PC-3 (cell line): ENCODE results near the gene NEK4. TPM values are rescaled to one million over a fixed set of nuclear protein-coding genes. Genes with fewer than 3 reads are reported as not detected.

Experiments
- ATAC-seq: fragments of 200-7000 bp; cut with Tn5 transposase; 2 replicates; pipeline ENCODE4 v1.9.1; 2020; ENCODE audit warnings: mild to moderate bottlenecking, moderate library complexity
- BruUV-seq: library from RNA; stranded (reverse); fragments of 400-500 nt; replicated peaks from 2 replicates; lab custom pipeline; 2021; lab: Mats Ljungman, UMichigan
- CTCF ChIA-PET: fragments of 300-600 bp; sonication (Branson Sonifier 250); formaldehyde crosslinking; loops from one replicate; lab custom pipeline; 2022; ENCODE audit warnings: antibody characterized with exemption; lab: Charles Lee
- POLR2A ChIA-PET: fragments of 300-600 bp; sonication (Branson Sonifier 250); formaldehyde crosslinking; loops from one replicate; lab custom pipeline; 2022; ENCODE audit warnings: antibody characterized with exemption; ENCODE audit not compliant: unreplicated experiment; lab: Charles Lee
- DNase-seq: peaks from one replicate; pipeline ENCODE4 v3.0.0-alpha.2; 2015
- H2AFZ ChIP-seq: fragments of 300-600 bp; sonication (generic); 2 replicates; pipeline ENCODE4 v1.6.0; 2016; ENCODE audit warnings: antibody characterized with exemption, low read length
- H3F3A ChIP-seq: fragments of 300-600 bp; sonication (generic); one replicate; pipeline ENCODE4 v1.6.0; 2017; ENCODE audit warnings: antibody characterized with exemption, low read length, control low read depth, mild to moderate bottlenecking; ENCODE audit not compliant: unreplicated experiment
- H3K27ac ChIP-seq: fragments of 300-600 bp; sonication (generic); 2 replicates; pipeline ENCODE4 v1.5.1; 2016; ENCODE audit warnings: mild to moderate bottlenecking, low read length
- H3K27me3 ChIP-seq: fragments of 300-600 bp; sonication (generic); 2 replicates; pipeline ENCODE4 v1.6.1; 2016; ENCODE audit warnings: low read length, mixed read lengths
- H3K36me3 ChIP-seq: fragments of 300-600 bp; sonication (generic); 2 replicates; pipeline ENCODE4 v1.6.1; 2016; ENCODE audit warnings: low read depth, mixed run types, low read length, mixed read lengths
- H3K4me1 ChIP-seq: fragments of 300-600 bp; sonication (generic); 2 replicates; pipeline ENCODE4 v1.5.1; 2016; ENCODE audit warnings: low read length; ENCODE audit not compliant: insufficient read depth
- H3K4me2 ChIP-seq: fragments of 300-600 bp; sonication (generic); 2 replicates; pipeline ENCODE4 v1.6.0; 2016; ENCODE audit warnings: low read length
- H3K4me3 ChIP-seq: fragments of 300-600 bp; sonication (generic); 2 replicates; pipeline ENCODE4 v1.5.1; 2016; ENCODE audit warnings: mild to moderate bottlenecking, low read length, mixed read lengths
- H3K79me2 ChIP-seq: fragments of 300-600 bp; sonication (generic); 2 replicates; pipeline ENCODE4 v1.6.1; 2017; ENCODE audit warnings: low read length, mixed read lengths
- H3K9ac ChIP-seq: fragments of 300-600 bp; sonication (generic); 2 replicates; pipeline ENCODE4 v1.6.0; 2016; ENCODE audit warnings: mild to moderate bottlenecking, low read length
- H3K9me2 ChIP-seq: fragments of 300-600 bp; sonication (generic); replicated peaks from 2 replicates; pipeline ENCODE4 v1.6.1; 2016; ENCODE audit warnings: mixed run types, low read length, mixed read lengths
- H3K9me3 ChIP-seq: fragments of 300-600 bp; sonication (generic); 2 replicates; pipeline ENCODE4 v1.6.1; 2016; ENCODE audit warnings: low read length, mixed read lengths
- H4K20me1 ChIP-seq: fragments of 300-600 bp; sonication (generic); 2 replicates; pipeline ENCODE4 v1.6.1; 2016; ENCODE audit warnings: low read length, mixed read lengths
- CTCF ChIP-seq: fragments of 300-600 bp; sonication (generic); conservative IDR thresholded peaks from 2 replicates; pipeline ENCODE4 v1.5.1; 2017; ENCODE audit warnings: antibody characterized with exemption, low read depth, mild to moderate bottlenecking, low read length
- EZH2 ChIP-seq: fragments of 300-600 bp; sonication (generic); IDR thresholded peaks from one replicate; pipeline ENCODE4 v1.6.1; 2017; ENCODE audit warnings: antibody characterized with exemption, mild to moderate bottlenecking, low read length; ENCODE audit not compliant: unreplicated experiment
- EZH2phosphoT487 ChIP-seq: fragments of 300-600 bp; sonication (generic); IDR thresholded peaks from 2 replicates; pipeline ENCODE4 v1.6.1; 2018; ENCODE audit warnings: mild to moderate bottlenecking, antibody characterized with exemption, low read length, borderline replicate concordance
- intact Hi-C: fragments of 100-400 bp; cut with micrococcal nuclease; formaldehyde crosslinking; loops from 2 replicates; pipeline ENCODE4 v1.9.0; 2023
- total RNA-seq: library from RNA; depleted of rRNA; stranded (reverse); fragments of >200 nt; gene quantifications from 2 replicates; pipeline ENCODE4 v1.2.3, GENCODE V29; 2014

Gene NEK4
- total RNA-seq, 1 experiment from 2014 or later = 33.6 TPM

- no peak overlapping the region for H3K27ac ChIP-seq
- H2AFZ ChIP-seq = no peak overlapping the region
- BruUV-seq = no TSS peak
- H3K4me3 ChIP-seq = no peak overlapping the region
- no peaks in the 10 kb centered on the region for H3K9me2 ChIP-seq
- no peak overlapping the region for H3K4me2 ChIP-seq
- ChIA-PET CTCF (no interaction called here), POLR2A (no interaction called here)
- no peaks in the 10 kb centered on the region for H3F3A ChIP-seq
- H3K9me3 ChIP-seq = no peaks in the 10 kb centered on the region
- intact Hi-C loops = loop anchor here (10.0 kb wide), 1 partner anchor 291 kb away; no protein-coding TSS in a partner anchor
- H3K4me1 ChIP-seq = peaks cover 12% of the 10 kb centered on the region
- peaks cover 15% of the 10 kb centered on the region for H3K79me2 ChIP-seq
- H3K27me3 ChIP-seq = no peaks in the 10 kb centered on the region
- no peak for DNase-seq
- no peaks in the 10 kb centered on the region for H4K20me1 ChIP-seq
- no peak for TF ChIP-seq CTCF
- TF ChIP-seq EZH2 = no peak
- TF ChIP-seq EZH2phosphoT487 = no peak
- no peak for ATAC-seq
- no peak overlapping the region for H3K9ac ChIP-seq
- H3K36me3 ChIP-seq = no peaks in the 10 kb centered on the region
These were observed 3.5 kb upstream of the NEK4 start for GRCh38 chr3:52774066-52774713.

GRCh38 chr3:52773361-52774065 lies 2.8 kb upstream of the NEK4 start:
- CTCF ChIA-PET = no interaction called here
- no peaks in the 10 kb centered on the region for H3K27me3 ChIP-seq
- TF ChIP-seq CTCF (no peak), EZH2 (no peak), EZH2phosphoT487 (no peak)
- no peaks in the 10 kb centered on the region for H3K9me2 ChIP-seq
- no peaks in the 10 kb centered on the region for H3K9me3 ChIP-seq
- ATAC-seq (no peak), DNase-seq (no peak)
- no peak overlapping the region for H3K27ac ChIP-seq
- intact Hi-C loops = loop anchor here (10.0 kb wide), 1 partner anchor 291 kb away; no protein-coding TSS in a partner anchor
- H3K4me1 ChIP-seq = peaks cover 13% of the 10 kb centered on the region
- H3K4me3 ChIP-seq = no peak overlapping the region
- H3K36me3 ChIP-seq = peaks cover under 1% of the 10 kb centered on the region; the same call in 1 of the 2 replicates
- no peak overlapping the region for H3K4me2 ChIP-seq
- no peak overlapping the region for H3K9ac ChIP-seq
- POLR2A ChIA-PET = no interaction called here
- no TSS peak for BruUV-seq
- H3K79me2 ChIP-seq = peaks cover 22% of the 10 kb centered on the region
- no peak overlapping the region for H2AFZ ChIP-seq
- H4K20me1 ChIP-seq = no peaks in the 10 kb centered on the region
- no peaks in the 10 kb centered on the region for H3F3A ChIP-seq
